HepG2 (cell line): ENCODE measurements around the gene PSMB2. TPM values are rescaled to one million over a fixed set of nuclear protein-coding genes. Genes with fewer than 3 reads are reported as not detected.

Experiments
- ATAC-seq: fragments of 200-7000 bp; cut with Tn5 transposase; 3 replicates; pipeline ENCODE4 v1.9.1; 2020; ENCODE audit warnings: mild to moderate bottlenecking, moderate library complexity
- BruUV-seq: library from RNA; stranded (reverse); fragments of 400-500 nt; replicated peaks from 2 replicates; lab custom pipeline; 2021; lab: Mats Ljungman, UMichigan
- CTCF ChIA-PET: fragments of 300-600 bp; formaldehyde crosslinking; extraction: SDS; loops from one replicate; lab custom pipeline; 2021; ENCODE audit warnings: low total read pairs, inconsistent platforms, low intra/inter-chr PET ratio; lab: Yijun Ruan, JAX
- POLR2A ChIA-PET: fragments of 350-600 bp; sonication (Branson Sonifier 250); formaldehyde crosslinking; loops from one replicate; lab custom pipeline; 2020; ENCODE audit warnings: antibody characterized with exemption, inconsistent platforms; lab: Yijun Ruan, JAX
- DNase-seq: peaks from one replicate; pipeline ENCODE4 v3.0.0-alpha.2; 2015; ENCODE audit warnings: low spot score
- FAIRE-seq: peaks from 3 replicates; lab custom pipeline; 2011; peaks lifted over from hg19 to GRCh38; lab: Jason Lieb, UNC
- H2AFZ ChIP-seq: one replicate; pipeline ENCODE4 v1.6.1; 2011; ENCODE audit warnings: low read length, inconsistent platforms
- H3K27ac ChIP-seq: fragments of 300-600 bp; 3 replicates; pipeline ENCODE4 v1.8.0; 2011; ENCODE audit warnings: mixed run types, mild to moderate bottlenecking, mixed read lengths, low read length, inconsistent platforms; ENCODE audit not compliant: insufficient read depth; ENCODE audit errors: extremely low read length
- H3K27me3 ChIP-seq, 2 experiments: fragments of 200-600 bp in 1 of 2; 2 replicates in 1 of 2; 3 replicates in 1 of 2; pipeline versions ENCODE4 v1.6.0 to v1.8.0; 2011; ENCODE audit warnings: low read length in 2 of 2, mild to moderate bottlenecking in 2 of 2, moderate library complexity in 2 of 2, inconsistent platforms in 1 of 2; ENCODE audit not compliant: insufficient read depth in 2 of 2, control insufficient read depth in 1 of 2
- H3K36me3 ChIP-seq, 2 experiments: fragments of 200-600 bp in 1 of 2; replicated peaks in 1 of 2; 2 replicates in 1 of 2; 3 replicates in 1 of 2; pipeline versions ENCODE4 v1.5.1 to v1.8.0; 2011; ENCODE audit warnings: low read length in 2 of 2, inconsistent platforms in 1 of 2; ENCODE audit not compliant: insufficient read depth in 2 of 2, control insufficient read depth in 1 of 2
- H3K4me1 ChIP-seq: 2 replicates; pipeline ENCODE4 v1.5.1; 2012; ENCODE audit warnings: low read length, inconsistent platforms; ENCODE audit not compliant: insufficient read depth
- H3K4me2 ChIP-seq: 2 replicates; pipeline ENCODE4 v1.6.0; 2011; ENCODE audit warnings: low read depth, low read length, inconsistent platforms
- H3K4me3 ChIP-seq, 3 experiments: fragments of 200-600 bp in 1 of 3; sonication (generic), shearing (Covaris generic) in 1 of 3; replicated peaks in 1 of 3; 2 replicates each; pipeline ENCODE4 v1.5.1; 2011 to 2016; ENCODE audit warnings: low read length in 3 of 3, inconsistent platforms in 2 of 3, low read depth in 2 of 3, mild to moderate bottlenecking in 2 of 3, control low read depth in 1 of 3, mixed read lengths in 1 of 3; ENCODE audit not compliant: insufficient read depth in 1 of 3
- H3K79me2 ChIP-seq: one replicate; pipeline ENCODE4 v1.6.1; 2011; ENCODE audit warnings: low read length, inconsistent platforms; ENCODE audit not compliant: insufficient read depth
- H3K9ac ChIP-seq: 2 replicates; pipeline ENCODE4 v1.6.0; 2011; ENCODE audit warnings: mild to moderate bottlenecking, low read depth, low read length, inconsistent platforms; ENCODE audit not compliant: insufficient read depth
- H3K9me3 ChIP-seq: 2 replicates; pipeline ENCODE4 v1.5.1; 2012; ENCODE audit warnings: mild to moderate bottlenecking, low read length
- H4K20me1 ChIP-seq: 2 replicates; pipeline ENCODE4 v1.6.0; 2011; ENCODE audit warnings: inconsistent platforms, mild to moderate bottlenecking, low read length, moderate library complexity; ENCODE audit not compliant: insufficient read depth
- ATF3 ChIP-seq: sonication (generic); formaldehyde crosslinking; IDR thresholded peaks from 2 replicates; pipeline ENCODE4 v1.4.0; 2020; ENCODE audit warnings: missing genetic modification reagents
- CTCF ChIP-seq: sonication (generic); formaldehyde crosslinking; IDR thresholded peaks from 2 replicates; pipeline ENCODE4 v1.5.0; 2020; ENCODE audit warnings: mild to moderate bottlenecking, missing genetic modification reagents, moderate library complexity
- DNMT3B ChIP-seq: conservative IDR thresholded peaks from 2 replicates; pipeline ENCODE4 v1.6.1; 2016; ENCODE audit warnings: missing biosample characterization, control low read depth
- FLYWCH1 ChIP-seq: sonication (generic); formaldehyde crosslinking; IDR thresholded peaks from 2 replicates; pipeline ENCODE4 v1.8.1; 2023; ENCODE audit warnings: mild to moderate bottlenecking, missing genetic modification reagents
- FUBP1 ChIP-seq: sonication (generic); formaldehyde crosslinking; IDR thresholded peaks from 2 replicates; pipeline ENCODE4 v1.5.1; 2020; ENCODE audit warnings: missing genetic modification reagents, mild to moderate bottlenecking, borderline replicate concordance
- GRHL1 ChIP-seq: sonication (generic); formaldehyde crosslinking; conservative IDR thresholded peaks from 2 replicates; pipeline ENCODE4 v1.8.0; 2022; ENCODE audit warnings: missing genetic modification reagents
- KAT8 ChIP-seq: IDR thresholded peaks from 2 replicates; pipeline ENCODE4 v1.6.1; 2016; ENCODE audit warnings: missing genetic modification reagents, missing compliant biosample characterization
- KDM6A ChIP-seq: IDR thresholded peaks from 2 replicates; pipeline ENCODE4 v1.6.1; 2016; ENCODE audit warnings: low read depth
- NAIF1 ChIP-seq: sonication (generic); formaldehyde crosslinking; IDR thresholded peaks from 2 replicates; pipeline ENCODE4 v1.5.0; 2020; ENCODE audit warnings: mild to moderate bottlenecking, missing genetic modification reagents, borderline replicate concordance
- NFIC ChIP-seq: IDR thresholded peaks from 2 replicates; pipeline ENCODE4 v1.6.1; 2012; ENCODE audit warnings: mild to moderate bottlenecking, low read length, inconsistent platforms
- ZFP41 ChIP-seq: sonication (generic); formaldehyde crosslinking; IDR thresholded peaks from 2 replicates; pipeline ENCODE4 v1.4.0; 2020; ENCODE audit warnings: mild to moderate bottlenecking, missing genetic modification reagents, borderline replicate concordance
- ZFP82 ChIP-seq: sonication (generic); formaldehyde crosslinking; IDR thresholded peaks from 2 replicates; pipeline ENCODE4 v1.5.1; 2020; ENCODE audit warnings: mild to moderate bottlenecking, missing genetic modification reagents, borderline replicate concordance
- ZNF18 ChIP-seq: sonication (generic); formaldehyde crosslinking; IDR thresholded peaks from 2 replicates; pipeline ENCODE4 v1.8.0; 2022; ENCODE audit warnings: mild to moderate bottlenecking, missing genetic modification reagents; ENCODE audit not compliant: insufficient replicate concordance
- ZNF607 ChIP-seq: sonication (generic); formaldehyde crosslinking; IDR thresholded peaks from 2 replicates; pipeline ENCODE4 v1.5.1; 2020; ENCODE audit warnings: missing genetic modification reagents, mild to moderate bottlenecking, borderline replicate concordance
- ZSCAN9 ChIP-seq: IDR thresholded peaks from 2 replicates; pipeline ENCODE4 v1.6.1; 2016; ENCODE audit warnings: borderline replicate concordance
- WGBS: methylation state at CpG from one replicate; pipeline ENCODE4 v1.1.6; 2017; ENCODE audit warnings: low lambda C conversion rate; 5-methylcytosine and 5-hydroxymethylcytosine counted together
- in situ Hi-C: cut with HindIII; loops from 2 replicates; pipeline ENCODE4 v1.10.0; 2017; ENCODE audit warnings: low pct_unique_long_range_greater_than_20kb; ENCODE audit not compliant: extremely low pct_ligation_motif_present
- intact Hi-C: fragments of 100-400 bp; cut with micrococcal nuclease; formaldehyde crosslinking; loops from one replicate; pipeline ENCODE4 v1.10.0; 2022; ENCODE audit not compliant: unreplicated experiment
- polyA plus RNA-seq, 8 experiments: library from polyadenylated mRNA; depleted of rRNA in 3 of 8; stranded (reverse) in 7 of 8; unstranded in 1 of 8; fragments of >200 nt; fragmentation: Illumina TruSeq in 4 of 8; extraction: Trizol in 4 of 8; gene quantifications; 2 replicates each; pipeline versions ENCODE4 v1.2.1 to v1.2.3, GENCODE V29; 2011 to 2016; ENCODE audit warnings: low read depth in 4 of 8, missing spikeins in 1 of 8, mixed read lengths in 1 of 8; ENCODE audit not compliant: insufficient read depth in 1 of 8
- total RNA-seq, 5 experiments: library from RNA; depleted of rRNA; stranded (reverse); fragments of >200 nt; fragmentation: Illumina TruSeq; extraction: Trizol; gene quantifications; 2 replicates each; pipeline ENCODE4 v1.2.3, GENCODE V29; 2016; ENCODE audit warnings: low read depth in 1 of 5

The PSMB2 gene
- total and polyA plus RNA-seq, 2 of the 13 experiments (the other 11 are each of a cell fraction or from before 2014, with no cell fraction given): 60.6 to 62.2 TPM

- no peak for FAIRE-seq
- WGBS: 85% methylated on average over 4 of the region's 4 CpGs
- no peaks in the 10 kb centered on the region for H3K27me3 ChIP-seq
- H3K4me1 ChIP-seq: peaks cover 6% of the 10 kb centered on the region
- no peaks in the 10 kb centered on the region for H3K9me3 ChIP-seq
- no peaks in the 10 kb centered on the region for H3K79me2 ChIP-seq
- POLR2A ChIA-PET: no interaction called here
- in situ Hi-C loops: no loop called here
- no peak overlapping the region for H3K27ac ChIP-seq
- no TSS peak for BruUV-seq
- CTCF ChIA-PET: no interaction called here
- no peak for ATAC-seq
- no peak for DNase-seq
- intact Hi-C loops: no loop called here
- TF ChIP-seq GRHL1 (CRISPR knock-in tag): no peak
- no peak for TF ChIP-seq NAIF1 (CRISPR knock-in tag)
- TF ChIP-seq ZNF607 (CRISPR knock-in tag): no peak
- no peak for TF ChIP-seq DNMT3B (CRISPR knock-in tag)
- no peak for TF ChIP-seq FLYWCH1
- no peak for TF ChIP-seq KDM6A (CRISPR knock-in tag)
- TF ChIP-seq ATF3 (CRISPR knock-in tag): no peak
- TF ChIP-seq ZFP41: no peak
- no peak for TF ChIP-seq KAT8 (CRISPR knock-in tag)
- no peak for TF ChIP-seq ZSCAN9 (CRISPR knock-in tag)
- no peak for TF ChIP-seq NFIC
- TF ChIP-seq ZNF18 (CRISPR knock-in tag): no peak
- TF ChIP-seq ZFP82 (CRISPR knock-in tag): no peak
- TF ChIP-seq FUBP1 (CRISPR knock-in tag): no peak
- TF ChIP-seq CTCF (CRISPR knock-in tag): no peak
- H2AFZ ChIP-seq: no peak overlapping the region
- H4K20me1 ChIP-seq: no peaks in the 10 kb centered on the region
- no peaks in the 10 kb centered on the region for H3K36me3 ChIP-seq
- H3K9ac ChIP-seq: no peak overlapping the region
- no peak overlapping the region for H3K4me3 ChIP-seq
- no peak overlapping the region for H3K4me2 ChIP-seq
These were observed 60.4 kb downstream of the PSMB2 start for GRCh38 chr1:35580949-35581388.
